Breast epithelium (tissue), 4 donors: ENCODE results near the gene KLF5. TPM values are rescaled to one million over a fixed set of nuclear protein-coding genes. Genes with fewer than 3 reads are reported as not detected.

Experiments used
- DNase-seq, 2 donors: peaks; one replicate each; pipeline ENCODE4 v3.0.0-alpha.2; 2019; ENCODE audit warnings: low spot score in 2 of 2
- H3K27ac ChIP-seq, 2 donors: fragments of 200-600 bp; sonication (generic) in 1 of 2; one replicate each; pipeline ENCODE4 v1.5.1; 2016 to 2019; ENCODE audit warnings: mild to moderate bottlenecking in 1 of 2
- H3K27me3 ChIP-seq, 2 donors: fragments of 200-600 bp; sonication (generic) in 1 of 2; one replicate each; pipeline versions ENCODE4 v1.5.1 to v1.6.0; 2017 to 2019; ENCODE audit warnings: control low read depth in 1 of 2, mild to moderate bottlenecking in 1 of 2
- H3K36me3 ChIP-seq: fragments of 200-600 bp; one replicate; pipeline ENCODE4 v1.5.1; 2019
- H3K4me1 ChIP-seq, 2 donors: fragments of 200-600 bp; sonication (generic); one replicate each; pipeline ENCODE4 v1.5.1; 2016 to 2019; ENCODE audit warnings: control low read depth in 1 of 2
- H3K4me3 ChIP-seq, 3 donors: fragments of 200-600 bp; sonication (generic); 1 replicate in 2 of 3; 2 replicates in 1 of 3; pipeline ENCODE4 v1.5.1; 2016 to 2019; ENCODE audit warnings: mild to moderate bottlenecking in 3 of 3, moderate library complexity in 2 of 3
- H3K9me3 ChIP-seq, 2 donors: fragments of 200-600 bp; sonication (generic) in 1 of 2; one replicate each; pipeline ENCODE4 v1.5.1; 2016 to 2019; ENCODE audit warnings: control low read depth in 1 of 2
- CTCF ChIP-seq, 3 donors: fragments of 450-650 bp; IDR thresholded peaks; one replicate each; pipeline ENCODE4 v1.5.1; 2016 to 2017; ENCODE audit warnings: antibody characterized with exemption in 3 of 3, mild to moderate bottlenecking in 3 of 3, moderate library complexity in 3 of 3
- POLR2A ChIP-seq: fragments of 450-650 bp; IDR thresholded peaks from one replicate; pipeline ENCODE4 v1.6.1; 2016; ENCODE audit warnings: antibody characterized with exemption, mild to moderate bottlenecking, moderate library complexity
- POLR2AphosphoS5 ChIP-seq, 3 donors: sonication (generic); formaldehyde crosslinking; IDR thresholded peaks; one replicate each; pipeline ENCODE4 v1.6.1; 2017; ENCODE audit warnings: antibody characterized with exemption in 3 of 3
- intact Hi-C: fragments of 100-400 bp; cut with DNase I; formaldehyde crosslinking; loops from one replicate; pipeline ENCODE4 v1.15.1; 2023; ENCODE audit warnings: low total_unique reads
- total RNA-seq, 3 donors: library from RNA; depleted of rRNA; stranded (reverse); fragments of >200 nt; gene quantifications; one replicate each; pipeline ENCODE4 v1.1.0, GENCODE V29; 2016

KLF5 gene
- total RNA-seq, 3 donors from 2014 or later: 2.2 to 30.7 (median 10.5) TPM

DNA sequence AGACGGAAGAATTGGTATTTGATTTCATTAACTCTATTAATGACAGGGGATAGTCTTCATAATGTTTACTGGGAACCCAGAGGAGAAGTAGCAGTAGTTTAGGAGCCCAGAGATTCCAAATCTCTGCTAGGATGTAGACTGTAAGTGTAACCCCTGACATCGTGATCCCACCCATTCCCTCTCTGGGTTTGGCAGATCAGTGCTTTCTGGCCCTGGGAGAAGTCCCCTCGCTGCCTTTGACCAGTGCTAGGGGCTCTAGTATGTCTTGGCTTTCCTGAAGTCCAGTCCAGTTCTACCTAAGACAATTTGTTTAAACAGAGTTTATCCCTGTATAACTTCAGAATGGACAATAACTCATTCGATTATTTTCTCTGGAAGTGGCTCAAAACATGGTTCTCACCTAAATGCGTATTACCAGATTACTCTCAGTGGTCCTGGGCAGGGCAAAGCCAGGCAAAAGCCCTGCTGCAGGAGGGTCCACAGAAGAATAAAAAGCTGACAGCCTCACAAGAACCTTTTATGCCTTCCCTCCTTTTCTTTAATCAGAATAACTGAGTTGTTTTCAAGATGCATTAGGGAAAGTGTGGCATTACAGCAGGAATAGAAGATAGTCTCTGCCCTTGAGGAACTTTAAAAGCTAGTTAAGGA lies 11.8 kb downstream of the KLF5 start:
- Histone ChIP-seq H3K27me3 (no peaks in the 10 kb centered on the region), H3K9me3 (no peaks in the 10 kb centered on the region), H3K4me3 (no peak overlapping the region), H3K27ac (peak overlapping the region in 1 of 2 donors; percentile 38), H3K36me3 (no peaks in the 10 kb centered on the region), H3K4me1 (no peaks in the 10 kb centered on the region)
- TF ChIP-seq POLR2A: no peak
- no peak for TF ChIP-seq POLR2AphosphoS5 (IDR thresholded peaks at IDR 0.05)
- no peak for TF ChIP-seq CTCF (IDR thresholded peaks at IDR 0.05)
- intact Hi-C loops: no loop called here
- no peak for DNase-seq

DNA sequence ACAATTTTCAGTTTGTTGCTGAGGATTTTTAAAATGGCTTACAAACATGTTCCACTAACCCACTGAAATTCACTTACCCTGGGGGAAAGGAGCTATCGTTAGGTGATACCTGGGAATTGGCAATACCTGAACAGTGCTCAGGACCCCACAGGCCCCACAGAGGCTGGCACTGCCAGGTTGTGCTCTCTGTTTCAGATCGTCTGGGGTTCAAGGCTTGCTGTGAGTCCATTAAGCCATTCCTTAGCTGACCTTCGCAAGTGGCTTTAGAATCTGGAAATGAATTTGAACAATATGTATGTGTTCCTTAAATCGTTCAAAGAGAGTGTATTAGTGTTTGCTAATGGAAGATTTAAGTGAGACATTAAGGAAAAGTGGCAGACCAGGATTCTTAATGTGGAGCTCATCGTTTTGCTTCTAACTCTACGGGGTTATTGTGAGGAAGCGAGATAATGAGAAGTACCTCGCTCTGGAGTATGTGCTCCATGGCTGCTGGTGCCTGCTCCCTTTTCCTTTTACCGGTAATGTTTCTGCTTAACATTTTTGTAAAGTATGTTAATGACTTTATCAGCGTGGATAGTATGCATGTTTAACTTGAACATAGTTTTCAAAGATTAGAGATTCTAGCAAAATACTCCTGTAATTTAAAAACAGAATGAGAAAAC lies 13.6 kb downstream of the KLF5 start:
- Histone ChIP-seq H3K4me3 (no peak overlapping the region), H3K27ac (no peak overlapping the region)
- DNase-seq: no peak

GRCh38 chr13:73073050-73073449 lies 14.2 kb downstream of the KLF5 start:
- Histone ChIP-seq H3K4me1 (no peaks in the 10 kb centered on the region), H3K9me3 (no peaks in the 10 kb centered on the region), H3K27me3 (no peaks in the 10 kb centered on the region), H3K36me3 (peaks cover 8% of the 10 kb centered on the region), H3K27ac (peak overlapping the region in 1 of 2 donors; percentile 35), H3K4me3 (no peak overlapping the region)
- TF ChIP-seq CTCF (IDR thresholded peaks at IDR 0.05) (no peak), POLR2A (no peak), POLR2AphosphoS5 (IDR thresholded peaks at IDR 0.05) (no peak)
- intact Hi-C loops: no loop called here
- no peak for DNase-seq

More for the DNA sequence above, 13.6 kb downstream of the KLF5 start:
- Histone ChIP-seq H3K27me3 (no peaks in the 10 kb centered on the region), H3K36me3 (peaks cover 8% of the 10 kb centered on the region), H3K4me1 (no peaks in the 10 kb centered on the region), H3K9me3 (no peaks in the 10 kb centered on the region)
- intact Hi-C loops: no loop called here
- TF ChIP-seq CTCF (IDR thresholded peaks at IDR 0.05) (no peak), POLR2AphosphoS5 (IDR thresholded peaks at IDR 0.05) (no peak), POLR2A (no peak)

DNA sequence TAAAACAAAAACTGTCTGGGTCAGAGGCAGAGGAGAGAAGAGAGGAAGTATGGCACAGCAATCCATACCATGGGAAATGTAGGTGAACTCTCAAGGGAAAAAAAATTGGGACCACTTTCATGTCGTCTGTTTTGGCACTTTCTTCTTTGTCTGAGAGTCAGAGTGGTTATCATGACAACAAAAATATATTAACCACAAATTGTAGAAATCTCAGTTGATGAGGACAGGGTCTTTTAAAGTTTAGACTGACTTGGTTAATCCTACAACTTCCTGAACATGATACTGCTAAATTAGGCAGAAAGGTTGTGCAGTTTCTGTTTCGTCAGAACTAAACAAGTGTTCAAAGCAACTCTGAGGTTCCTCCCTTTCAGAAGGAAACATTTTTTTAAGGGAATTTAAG lies 15.2 kb downstream of the KLF5 start:
- intact Hi-C loops: no loop called here
- peak overlapping the region in 1 of 2 donors; percentile 35 for H3K27ac ChIP-seq
- H3K4me1 ChIP-seq: no peaks in the 10 kb centered on the region
- no peaks in the 10 kb centered on the region for H3K9me3 ChIP-seq
- H3K4me3 ChIP-seq: no peak overlapping the region
- TF ChIP-seq POLR2A (no peak), POLR2AphosphoS5 (IDR thresholded peaks at IDR 0.05) (no peak), CTCF (IDR thresholded peaks at IDR 0.05) (no peak)
- no peak for DNase-seq
- H3K36me3 ChIP-seq: peaks cover 8% of the 10 kb centered on the region
- H3K27me3 ChIP-seq: no peaks in the 10 kb centered on the region

DNA sequence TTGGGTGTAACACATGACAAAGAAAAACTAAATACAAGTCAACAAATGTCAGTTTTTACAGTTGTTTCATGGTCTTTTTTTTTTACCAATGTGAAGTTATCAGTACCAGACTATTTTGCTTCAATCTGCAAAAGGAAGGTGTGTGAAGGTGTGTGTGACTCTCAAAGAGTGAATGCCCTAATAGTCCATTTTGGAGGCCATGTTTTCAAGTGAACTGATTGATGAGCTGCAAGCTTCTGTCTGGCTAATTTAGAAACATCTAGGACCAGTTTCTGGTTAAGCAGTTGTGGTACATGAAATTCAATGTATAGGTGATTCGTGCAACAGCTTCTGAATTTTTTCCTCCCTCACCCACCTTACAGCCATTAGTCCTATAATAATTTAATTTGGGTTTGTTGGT lies 16.1 kb downstream of the KLF5 start:
- DNase-seq: no peak
- H3K9me3 ChIP-seq: no peaks in the 10 kb centered on the region
- TF ChIP-seq POLR2A (no peak), POLR2AphosphoS5 (IDR thresholded peaks at IDR 0.05) (no peak), CTCF (IDR thresholded peaks at IDR 0.05) (no peak)
- no peak overlapping the region for H3K27ac ChIP-seq
- H3K4me1 ChIP-seq: no peaks in the 10 kb centered on the region
- intact Hi-C loops: no loop called here
- H3K4me3 ChIP-seq: no peak overlapping the region
- peaks cover 8% of the 10 kb centered on the region for H3K36me3 ChIP-seq
- H3K27me3 ChIP-seq: no peaks in the 10 kb centered on the region
